NCI-H146 (cell line): ENCODE results near the gene PRKG1.
"Not testable (repeated sequence)": the region's sequence is repeated elsewhere in the genome, so short reads cannot be mapped to it uniquely, and the experiment has no call there.

Source experiments
- DNase-seq: peaks from one replicate; lab custom pipeline; 2025; lab: John Stamatoyannopoulos, UW

The PRKG1 gene

DNA sequence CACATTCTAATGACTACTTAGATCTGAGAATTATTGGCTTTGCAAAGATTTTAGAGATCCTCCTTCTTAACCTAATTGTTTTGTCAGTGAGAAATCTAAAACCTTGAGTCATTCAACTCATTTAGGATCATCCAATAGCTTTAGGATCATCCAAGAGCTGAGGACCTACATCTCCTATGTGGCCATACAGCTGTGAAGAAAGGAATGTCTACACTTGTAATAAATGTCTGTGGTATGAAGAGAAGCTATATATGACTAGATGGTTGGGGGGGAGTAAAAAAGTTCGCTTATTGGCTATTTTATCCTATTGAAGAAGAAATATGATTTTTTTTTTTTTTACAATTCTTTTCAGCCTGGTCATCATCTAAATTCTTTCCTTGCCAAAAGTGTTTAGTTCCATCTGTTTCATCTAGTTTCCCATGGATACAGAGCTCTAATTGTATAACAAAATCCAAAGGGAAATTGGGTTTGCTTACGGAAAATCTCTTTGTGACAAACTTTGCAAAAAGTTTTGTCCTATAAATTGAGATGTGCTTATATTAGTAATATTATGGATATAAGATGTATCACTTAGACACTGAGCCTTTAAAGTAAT is 196.7 kb downstream of the PRKG1 start:
- DNase-seq: no peak

DNA sequence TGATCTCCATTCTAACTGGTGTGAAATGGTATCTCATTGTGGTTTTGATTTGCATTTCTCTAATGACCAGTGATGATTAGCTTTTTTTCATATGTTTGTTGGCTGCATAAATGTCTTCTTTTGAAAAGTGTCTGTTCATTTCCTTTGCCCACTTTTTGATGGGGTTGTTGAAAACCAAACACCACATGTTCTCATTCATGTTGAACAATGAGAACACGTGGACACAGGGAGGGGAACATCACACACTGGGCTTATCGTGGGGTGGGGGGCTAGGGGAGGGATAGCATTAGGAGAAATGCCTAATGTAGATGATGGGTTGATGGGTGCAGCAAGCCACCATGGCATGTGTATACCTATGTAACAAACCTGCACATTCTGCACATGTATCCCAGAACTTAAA is 197.8 kb downstream of the PRKG1 start:
- DNase-seq: not testable (repeated sequence)

DNA sequence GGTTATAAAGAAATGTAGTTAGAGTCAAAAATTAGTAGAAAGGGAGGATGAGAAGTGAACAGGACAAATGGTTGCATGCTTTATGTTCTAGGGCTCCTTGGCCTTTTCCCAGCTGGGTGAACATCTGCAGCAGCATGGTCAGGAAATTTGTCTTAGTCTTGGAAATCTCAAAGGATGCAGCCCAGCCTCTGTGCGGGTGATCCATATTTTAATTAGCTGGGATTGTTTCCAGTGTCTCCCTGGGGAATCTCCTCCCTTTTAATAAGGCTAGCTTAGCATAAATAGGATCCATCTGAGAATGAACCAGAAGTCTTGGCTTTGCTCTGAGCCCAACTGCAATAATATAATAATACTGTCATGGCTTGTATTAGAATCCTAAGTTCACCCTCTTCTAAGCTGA is 198.3 kb downstream of the PRKG1 start:
- DNase-seq: no peak

DNA sequence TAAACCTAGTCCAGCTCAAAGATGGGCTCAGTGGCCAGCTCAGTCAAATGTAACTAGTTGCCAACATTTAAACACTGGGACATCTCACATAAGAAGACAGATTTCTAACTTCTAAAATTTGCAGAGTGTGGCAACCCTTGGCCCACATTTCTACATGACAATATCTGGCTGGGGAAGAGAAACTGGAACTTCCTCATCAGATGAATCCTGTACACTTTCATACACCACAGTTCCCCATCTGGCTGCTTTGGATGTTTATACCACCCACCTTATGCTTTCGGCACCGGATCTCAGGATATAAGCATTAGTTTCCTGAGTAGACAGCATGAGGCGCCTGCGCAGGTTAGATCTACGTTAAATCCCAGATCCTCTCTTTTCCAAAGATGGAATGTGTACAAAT is 199.3 kb downstream of the PRKG1 start:
- DNase-seq: no peak

DNA sequence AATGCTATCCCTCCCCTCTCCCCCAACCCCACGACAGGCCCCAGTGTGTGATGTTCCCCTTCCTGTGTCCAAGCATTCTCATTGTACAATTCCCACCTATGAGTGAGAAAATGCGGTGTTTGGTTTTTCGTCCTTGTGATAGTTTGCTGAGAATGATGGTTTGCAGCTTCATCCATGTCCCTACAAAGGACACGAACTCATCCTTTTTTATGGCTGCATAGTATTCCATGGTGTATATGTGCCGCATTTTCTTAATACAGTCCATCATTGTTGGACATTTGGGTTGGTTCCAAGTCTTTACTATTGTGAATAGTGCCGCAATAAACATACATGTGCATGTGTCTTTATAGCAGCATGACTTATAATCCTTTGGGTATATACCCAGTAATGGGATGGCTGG is 201.8 kb downstream of the PRKG1 start:
- not testable (repeated sequence) for DNase-seq

DNA sequence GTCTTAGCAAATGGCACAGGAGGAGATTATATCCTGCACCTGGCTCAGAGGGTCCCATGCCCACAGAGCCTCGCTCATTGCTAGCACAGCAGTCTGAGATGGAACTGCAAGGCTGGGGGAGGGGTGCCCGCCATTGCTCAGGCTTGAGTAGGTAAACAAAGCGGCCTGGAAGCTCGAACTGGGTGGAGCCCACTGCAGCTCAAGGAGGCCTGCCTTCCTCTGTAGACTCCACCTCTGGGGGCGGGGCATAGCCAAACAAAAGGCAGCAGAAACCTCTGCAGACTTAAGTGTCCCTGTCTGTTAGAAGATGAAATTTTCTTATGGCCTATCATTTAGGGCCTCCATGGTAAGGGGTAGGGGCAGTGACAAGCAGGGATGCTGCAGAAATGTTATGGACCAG is 207.1 kb downstream of the PRKG1 start:
- DNase-seq: not testable (repeated sequence)

DNA sequence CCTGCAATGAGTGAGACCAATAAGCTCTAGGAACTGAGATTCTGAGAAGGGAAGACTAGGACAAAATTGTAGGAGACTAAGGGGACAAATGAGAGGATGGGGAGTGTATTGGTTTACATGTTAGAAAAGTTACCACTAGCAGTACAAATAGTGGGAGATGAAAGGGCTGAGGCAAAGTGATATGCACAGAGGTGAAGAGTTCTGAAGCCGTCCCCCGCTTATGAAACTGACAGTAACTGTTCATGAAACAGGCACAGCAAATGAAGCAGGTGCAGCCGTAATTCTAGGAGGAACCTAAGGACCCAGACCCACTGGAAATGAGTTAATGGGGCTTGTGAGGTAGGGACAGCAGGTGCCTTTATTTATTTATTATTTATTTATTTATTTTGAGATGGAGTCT is 211.3 kb downstream of the PRKG1 start:
- no peak for DNase-seq

DNA sequence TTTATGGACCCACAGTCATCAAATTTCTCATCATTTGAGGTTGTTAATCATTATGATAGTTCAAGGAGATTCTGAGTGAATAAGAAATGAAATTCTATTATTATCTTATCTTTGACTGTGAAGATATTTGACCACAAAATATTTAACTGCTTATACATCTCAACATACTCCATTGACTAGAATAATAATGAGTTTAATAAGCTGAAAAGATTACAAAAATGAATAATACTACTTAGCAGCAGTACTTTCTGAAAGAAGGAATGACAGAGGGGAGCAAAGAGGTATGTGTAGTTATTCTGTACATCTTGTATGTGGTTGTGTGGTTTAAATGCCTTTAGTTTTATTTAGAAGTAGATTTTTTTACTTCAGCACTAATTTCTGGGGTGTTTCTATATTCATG is 214.2 kb downstream of the PRKG1 start:
- no peak for DNase-seq

DNA sequence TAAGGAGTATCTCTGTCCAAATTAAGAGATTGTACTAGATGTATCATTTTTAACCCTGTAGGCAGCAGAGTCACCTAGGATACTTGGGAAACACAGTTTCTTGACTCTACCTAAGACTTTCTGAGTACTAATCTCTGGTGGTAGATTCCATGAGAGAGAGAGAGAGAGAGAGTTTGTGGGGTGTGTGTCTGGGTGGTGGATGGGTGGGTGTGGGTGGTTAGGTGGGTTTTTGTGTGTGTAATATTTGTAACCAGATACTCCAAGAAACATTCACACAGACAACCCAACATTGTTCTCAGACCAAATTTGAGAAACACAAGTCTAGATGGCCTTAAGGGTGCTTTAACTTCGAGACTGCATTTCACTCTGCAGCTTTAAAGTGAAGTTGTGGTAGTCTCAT is 215.2 kb downstream of the PRKG1 start:
- no peak for DNase-seq

DNA sequence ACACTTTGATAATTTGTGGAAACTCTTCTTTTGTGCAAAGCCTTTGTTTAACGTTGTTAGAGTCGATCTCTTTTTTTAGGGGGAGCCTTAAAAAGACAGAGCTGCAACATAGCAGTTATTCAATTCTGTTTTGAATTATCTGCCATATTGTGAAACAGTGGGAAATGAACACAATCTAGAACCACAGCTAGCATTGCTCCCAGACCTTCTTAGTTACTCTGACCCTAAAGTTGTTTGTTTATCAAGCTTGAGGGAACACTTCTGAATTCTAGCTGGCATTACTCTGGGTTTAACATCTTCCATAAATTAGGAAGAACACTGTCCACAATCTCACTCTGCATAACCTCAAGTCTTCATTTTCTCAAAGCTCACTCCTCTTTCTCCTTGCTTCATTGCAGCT is 217.7 kb downstream of the PRKG1 start:
- DNase-seq: no peak

DNA sequence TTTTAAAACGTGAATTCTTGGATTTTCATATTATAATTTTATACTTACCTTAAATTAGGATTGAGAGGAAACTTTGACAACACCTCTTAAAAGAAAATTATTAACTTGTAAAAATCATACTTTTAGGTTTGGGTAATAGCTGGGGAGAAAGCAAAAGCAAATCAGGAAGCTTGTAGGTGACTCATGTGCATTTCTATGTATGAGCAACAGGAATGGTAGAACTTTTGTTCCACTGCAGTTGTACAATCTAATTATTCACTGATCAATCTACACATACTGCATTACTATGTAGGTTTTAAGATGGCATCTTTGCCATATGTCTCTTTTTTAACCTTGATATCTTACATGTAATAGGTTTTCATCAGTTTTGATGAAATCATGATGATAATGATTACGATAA is 223.2 kb downstream of the PRKG1 start:
- no peak for DNase-seq

DNA sequence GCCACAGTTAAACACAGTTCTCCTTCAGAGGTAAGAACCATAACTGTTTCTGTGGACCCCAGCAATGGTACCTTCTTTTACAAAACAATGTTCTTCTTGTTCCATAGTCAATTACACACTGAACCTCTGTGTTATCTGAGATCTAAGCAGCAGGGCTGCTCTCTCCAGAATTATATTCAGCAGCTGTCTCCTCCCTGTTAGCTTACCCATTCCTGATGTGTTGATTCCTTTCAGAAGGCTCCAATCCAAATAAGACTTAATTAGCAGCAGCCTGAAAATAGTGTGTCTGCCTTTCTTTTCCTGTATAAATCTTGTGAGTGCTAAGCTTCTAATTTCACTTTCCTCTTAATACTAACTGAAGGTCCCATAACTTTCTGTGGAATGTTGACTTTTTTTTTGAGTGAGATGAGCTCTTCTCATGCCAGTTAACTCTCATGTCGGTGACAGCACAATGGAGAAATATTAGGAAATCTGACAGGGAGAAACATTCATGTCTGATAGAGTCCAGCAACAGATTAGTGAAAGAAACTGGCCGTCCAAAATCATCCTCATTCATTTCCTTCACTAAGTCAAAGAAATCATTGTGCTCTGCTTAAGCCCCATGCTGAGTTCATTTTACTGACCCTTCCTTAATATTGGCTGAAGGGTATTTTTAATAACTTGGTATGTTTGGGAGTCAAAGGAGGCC is 226.5 kb downstream of the PRKG1 start:
- no peak for DNase-seq

DNA sequence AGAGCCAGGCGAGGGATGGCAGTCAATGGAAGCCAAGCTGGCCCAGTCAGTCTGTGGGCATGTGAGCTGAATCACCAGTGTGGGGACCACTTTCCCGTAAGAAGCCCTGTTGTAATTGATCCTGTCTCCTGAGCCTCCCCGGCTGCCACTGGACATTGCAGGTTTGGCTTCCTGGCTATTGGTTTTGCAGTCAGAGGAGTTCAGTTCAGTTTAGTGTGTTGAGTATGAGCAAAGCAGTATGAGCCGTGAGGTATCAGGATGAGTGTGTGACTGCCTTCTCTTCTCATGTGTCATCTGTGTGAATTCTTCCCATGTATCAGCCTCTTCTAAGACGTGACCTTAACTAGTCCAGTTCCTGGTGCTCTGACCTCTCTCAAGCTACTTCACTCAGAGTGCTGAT is 227.4 kb downstream of the PRKG1 start:
- no peak for DNase-seq

DNA sequence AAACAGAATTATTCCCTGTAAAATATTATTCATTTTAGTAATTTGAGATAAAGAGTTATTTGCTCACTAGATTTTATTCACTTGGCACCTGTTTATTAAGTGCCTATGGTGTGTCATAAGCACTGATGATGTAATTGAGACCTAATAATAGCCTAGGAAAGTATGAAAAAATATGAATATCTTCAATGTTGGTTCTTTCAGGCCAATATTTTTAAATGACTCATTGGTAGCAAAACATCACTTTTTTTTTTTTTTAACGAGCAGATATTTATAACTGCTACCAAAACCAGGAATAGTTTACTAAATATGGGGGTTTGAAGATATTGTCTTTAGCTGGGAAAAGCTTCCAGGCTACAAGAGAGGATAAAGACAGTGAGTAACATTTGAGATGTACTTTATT is 228.0 kb downstream of the PRKG1 start:
- no peak for DNase-seq

DNA sequence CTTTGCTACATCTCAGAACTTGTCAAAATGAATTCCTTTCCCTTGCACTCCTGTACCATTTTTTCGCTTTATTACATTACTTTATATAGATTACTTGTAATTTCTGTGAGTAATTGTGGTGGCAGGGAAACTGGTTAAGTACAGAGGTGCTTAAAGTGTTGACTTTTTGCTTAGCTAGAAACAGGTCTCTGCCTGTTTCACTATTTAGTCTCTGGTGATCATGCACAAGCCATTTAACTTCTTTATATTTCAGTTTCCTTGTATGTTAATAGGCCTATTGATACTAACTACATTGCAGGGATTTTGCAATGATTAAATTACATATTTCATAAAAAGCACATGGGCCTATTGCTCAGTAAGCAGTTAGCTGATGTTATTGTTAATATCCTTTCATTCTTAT is 233.8 kb downstream of the PRKG1 start:
- DNase-seq: no peak

DNA sequence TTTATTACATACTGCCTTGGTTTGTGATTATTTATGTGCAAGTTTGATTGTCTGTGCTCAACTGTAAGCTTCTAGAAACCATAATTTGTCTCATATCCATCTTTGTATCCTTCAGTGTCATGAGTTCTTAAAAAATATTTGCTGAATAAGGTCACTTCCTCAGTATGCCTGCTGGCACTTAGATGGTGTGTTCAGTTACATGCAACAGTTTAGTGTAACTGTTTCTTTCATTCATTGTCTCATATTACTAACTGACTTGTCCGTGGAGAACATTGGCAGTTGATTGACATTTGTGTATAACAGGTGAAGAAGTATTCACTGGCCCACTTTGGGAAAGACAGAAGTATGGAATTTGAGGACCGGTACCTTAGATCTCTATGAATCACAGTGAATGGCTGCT is 236.9 kb downstream of the PRKG1 start:
- no peak for DNase-seq

DNA sequence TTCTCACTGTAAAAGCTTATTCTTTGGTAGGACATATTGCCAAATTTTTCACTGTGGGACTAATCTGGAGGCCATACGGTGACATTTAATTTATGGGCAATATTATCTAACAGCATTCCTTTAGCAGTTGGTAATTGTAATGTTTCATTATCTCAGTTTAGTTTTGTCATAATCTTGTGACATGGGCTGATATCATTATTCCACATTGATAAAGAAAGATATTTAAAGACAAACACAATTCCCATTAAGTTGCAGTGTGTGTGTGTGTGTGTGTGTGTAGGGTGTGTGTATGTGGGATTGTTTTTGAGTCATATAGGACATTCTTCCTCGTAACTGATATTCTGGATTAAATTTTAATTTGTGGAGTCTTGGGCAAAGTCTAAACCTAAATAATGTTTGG is 238.5 kb downstream of the PRKG1 start:
- DNase-seq: no peak

DNA sequence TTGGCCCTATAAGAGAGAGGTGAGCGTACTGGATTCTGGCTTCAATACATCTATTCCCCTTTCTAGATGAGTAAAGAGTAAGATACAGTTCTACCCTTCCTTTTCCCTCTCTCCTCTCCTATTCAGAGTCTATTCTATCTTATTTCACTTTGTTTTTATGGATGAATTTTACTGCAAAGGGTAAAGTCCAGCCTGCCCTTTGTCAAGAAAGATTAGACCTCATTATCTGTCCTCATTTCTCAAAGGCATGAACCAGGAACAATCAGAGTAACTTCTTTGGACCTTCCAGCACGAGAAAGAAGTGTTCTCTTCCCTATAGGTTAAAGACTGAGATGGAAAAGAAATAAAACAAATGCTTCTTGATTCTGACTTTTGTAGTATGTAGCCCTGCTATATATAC is 239.0 kb downstream of the PRKG1 start:
- no peak for DNase-seq

DNA sequence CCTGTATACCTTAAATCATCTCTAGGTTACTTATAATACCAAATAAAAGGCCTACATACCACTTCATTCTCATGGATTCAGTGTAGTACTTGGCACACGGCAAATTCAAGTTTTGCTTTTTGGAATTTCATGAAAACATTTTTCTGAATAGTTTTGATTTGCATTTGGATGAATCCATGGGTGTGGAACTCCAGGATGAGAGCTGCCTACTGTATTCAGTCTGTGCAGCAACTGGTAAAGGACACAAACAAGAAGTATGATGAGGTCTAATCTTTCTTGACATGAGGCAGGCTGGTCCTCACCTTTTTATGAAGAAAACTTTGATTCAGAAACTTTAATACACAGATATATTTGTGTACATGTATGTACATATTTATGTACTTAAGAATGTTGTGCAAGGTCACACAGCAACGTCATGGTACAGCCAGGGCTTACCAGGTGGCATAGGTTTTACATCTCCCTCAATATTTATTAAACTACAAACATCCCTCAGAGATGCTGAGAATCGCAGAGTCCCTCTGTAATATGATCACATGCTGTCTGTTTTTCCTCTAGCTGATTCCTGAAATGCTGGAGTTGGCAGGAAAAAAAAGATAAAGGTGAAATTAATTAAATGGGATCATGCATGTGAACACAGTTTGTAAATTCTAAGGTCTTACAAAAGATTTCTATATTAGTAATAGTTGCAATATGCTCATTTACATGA is 239.6 kb downstream of the PRKG1 start:
- no peak for DNase-seq

DNA sequence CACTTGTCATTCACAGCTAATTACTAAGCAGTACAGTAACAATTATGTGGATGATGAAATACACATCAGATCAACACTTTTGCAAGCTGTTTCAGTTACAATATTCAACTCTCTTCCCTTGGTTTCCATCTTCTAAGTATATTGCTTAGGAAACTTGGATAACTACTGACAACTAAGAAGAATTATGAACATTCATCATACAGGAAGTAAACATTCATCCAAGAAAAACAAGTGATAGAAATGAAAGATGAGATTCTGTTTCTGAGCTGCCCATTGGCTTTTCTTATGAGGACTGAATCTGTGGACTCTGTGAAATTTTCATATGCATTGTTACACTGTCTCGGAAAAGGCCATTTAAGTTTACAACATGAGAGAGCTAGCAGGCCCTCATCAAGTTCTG is 240.2 kb downstream of the PRKG1 start:
- DNase-seq: no peak

DNA sequence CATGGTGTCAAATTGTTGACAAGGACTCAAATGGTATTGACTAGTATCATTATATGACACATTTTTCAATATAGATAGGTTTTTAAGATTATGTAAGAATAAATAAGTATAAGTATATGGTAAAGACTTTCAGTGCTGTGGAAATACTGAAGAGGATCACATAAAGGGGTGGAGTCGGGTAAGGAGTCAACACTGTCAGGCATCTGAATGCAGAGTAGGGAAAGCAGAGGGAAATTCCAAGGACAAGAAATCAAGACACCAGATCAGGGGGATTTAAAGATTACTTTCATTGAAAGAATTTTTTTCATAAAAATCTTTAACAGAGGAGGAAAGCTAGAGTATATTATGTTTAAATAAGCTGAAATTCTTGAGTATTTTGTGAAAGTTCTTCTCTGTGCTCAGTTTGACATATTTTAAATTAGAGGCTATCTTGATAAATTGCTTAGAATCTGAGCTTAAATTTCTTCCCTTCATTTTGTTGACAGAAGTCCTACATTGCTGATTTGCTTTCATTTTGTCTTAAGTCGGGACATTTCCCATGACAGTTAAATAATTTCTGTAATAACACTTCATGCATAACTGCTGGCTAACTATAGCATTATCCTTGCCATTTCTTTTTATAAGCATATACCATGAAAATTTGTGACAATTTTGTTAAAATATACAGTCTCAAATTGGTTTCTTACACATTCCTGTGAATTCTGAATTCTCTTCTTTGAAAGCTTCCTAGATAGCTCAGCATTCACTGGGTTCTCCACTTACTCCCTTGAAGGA is 244.3 kb downstream of the PRKG1 start:
- no peak for DNase-seq

DNA sequence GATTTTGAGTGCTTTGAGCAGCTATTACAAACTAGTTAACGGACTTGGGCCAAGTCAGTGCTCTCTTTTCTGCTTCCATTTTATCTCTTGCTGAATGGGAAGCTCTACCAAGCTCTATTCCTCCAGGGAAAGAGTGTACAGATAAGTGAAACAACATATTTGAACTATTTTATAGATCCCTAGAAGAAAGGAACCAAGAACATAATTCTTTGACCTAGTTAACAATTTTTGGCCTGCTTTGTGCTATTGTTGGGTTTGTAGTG is 244.8 kb downstream of the PRKG1 start:
- DNase-seq: no peak

DNA sequence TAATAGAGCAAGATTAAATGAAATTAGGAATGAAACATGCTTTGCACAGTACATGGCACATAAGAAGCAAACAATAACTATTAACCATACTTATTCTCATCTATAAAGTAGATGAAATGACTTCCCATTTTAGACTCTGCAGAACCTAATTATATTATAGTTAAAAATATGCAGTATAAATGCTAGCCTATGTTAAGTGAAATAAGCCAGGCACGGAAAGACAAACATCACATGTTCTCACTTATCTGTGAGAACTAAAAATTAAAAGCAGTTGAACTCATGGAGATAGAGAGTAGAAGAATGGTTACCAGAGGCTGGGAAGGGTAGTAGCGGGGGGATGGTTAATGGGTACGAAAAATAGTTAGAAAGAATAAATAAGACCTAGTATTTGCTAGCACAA is 247.0 kb downstream of the PRKG1 start:
- DNase-seq: no peak
